Tibial artery (tissue), 4 donors: ENCODE data around the gene ZNF609.
"Not testable (repeated sequence)": the region's sequence is repeated elsewhere in the genome, so short reads cannot be mapped to it uniquely, and the experiment has no call there.

Experiments used
- DNase-seq, 2 donors: peaks; one replicate each; pipeline ENCODE4 v3.0.0-alpha.2; 2019
- H3K27ac ChIP-seq, 2 donors: fragments of 200-600 bp; sonication (generic) in 1 of 2; 1 replicate in 1 of 2; 2 replicates in 1 of 2; pipeline ENCODE4 v1.5.1; 2018 to 2019; ENCODE audit warnings: mild to moderate bottlenecking in 1 of 2
- H3K27me3 ChIP-seq, 2 donors: fragments of 200-600 bp; sonication (generic) in 1 of 2; one replicate each; pipeline versions ENCODE4 v1.5.1 to v1.6.0; 2016 to 2019
- H3K36me3 ChIP-seq, 3 donors: fragments of 200-600 bp; sonication (generic) in 2 of 3; one replicate each; pipeline ENCODE4 v1.5.1; 2016 to 2019; ENCODE audit warnings: mild to moderate bottlenecking in 2 of 3
- H3K4me1 ChIP-seq, 4 donors: fragments of 200-600 bp; sonication (generic) in 2 of 4; 1 replicate in 3 of 4; 2 replicates in 1 of 4; pipeline ENCODE4 v1.5.1; 2016 to 2019
- H3K4me3 ChIP-seq, 2 donors: fragments of 200-600 bp; sonication (generic) in 1 of 2; 1 replicate in 1 of 2; 2 replicates in 1 of 2; pipeline ENCODE4 v1.5.1; 2018 to 2019; ENCODE audit warnings: mild to moderate bottlenecking in 2 of 2
- H3K9me3 ChIP-seq, 3 donors: fragments of 200-600 bp; sonication (generic) in 1 of 3; one replicate each; pipeline ENCODE4 v1.5.1; 2016 to 2019
- intact Hi-C: fragments of 100-400 bp; cut with DNase I; formaldehyde crosslinking; loops from one replicate; pipeline ENCODE4 v1.15.0; 2023; ENCODE audit warnings: low total_unique reads
- TF ChIP-seq, protein P1 (sequence below), 2 experiments: fragments of 200-600 bp in 1 of 2; fragments of 450-650 bp in 1 of 2; IDR thresholded peaks; one replicate each; pipeline ENCODE4 v1.5.1; 2017 to 2019; ENCODE audit warnings: antibody characterized with exemption in 2 of 2, mild to moderate bottlenecking in 1 of 2, moderate library complexity in 1 of 2

Gene ZNF609

DNA sequence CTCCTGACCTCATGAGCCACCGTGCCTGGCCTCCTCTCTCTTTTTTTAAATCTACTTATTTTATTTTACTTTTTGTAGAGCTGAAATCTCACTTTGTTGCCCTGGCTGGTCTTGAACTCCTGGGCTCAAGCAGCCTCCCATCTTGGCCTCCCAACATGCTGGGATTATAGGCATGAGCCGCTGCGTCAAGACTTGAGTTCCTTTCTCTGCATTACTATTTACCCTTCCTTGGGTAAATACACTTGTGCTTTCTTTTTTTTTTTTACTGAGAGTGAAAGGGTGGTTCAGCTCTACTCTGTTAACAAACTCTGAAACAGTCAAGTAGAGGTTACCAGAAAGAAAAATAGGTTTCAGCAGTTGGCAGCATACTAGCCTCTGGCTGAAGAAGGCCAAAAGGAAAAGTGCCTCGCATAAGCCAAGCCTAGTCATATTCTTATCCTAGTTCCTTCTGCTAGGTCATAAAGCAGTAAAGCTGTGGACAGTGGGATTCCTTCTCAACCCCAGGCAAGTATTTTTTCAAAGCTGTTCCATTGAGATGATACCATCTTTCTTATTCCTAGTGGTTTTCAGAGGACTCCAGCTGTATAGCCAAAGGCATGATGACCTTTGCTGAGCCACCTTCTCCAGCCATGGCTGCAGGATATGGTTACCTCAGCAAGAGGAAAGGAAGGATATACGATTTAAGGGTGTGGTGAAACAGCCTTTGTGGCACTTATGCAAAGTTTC, 179.9 kb downstream of the ZNF609 start:
- no peaks in the 10 kb centered on the region for H3K36me3 ChIP-seq
- DNase-seq: no peak
- H3K27me3 ChIP-seq: no peaks in the 10 kb centered on the region
- TF ChIP-seq, protein P1, sequence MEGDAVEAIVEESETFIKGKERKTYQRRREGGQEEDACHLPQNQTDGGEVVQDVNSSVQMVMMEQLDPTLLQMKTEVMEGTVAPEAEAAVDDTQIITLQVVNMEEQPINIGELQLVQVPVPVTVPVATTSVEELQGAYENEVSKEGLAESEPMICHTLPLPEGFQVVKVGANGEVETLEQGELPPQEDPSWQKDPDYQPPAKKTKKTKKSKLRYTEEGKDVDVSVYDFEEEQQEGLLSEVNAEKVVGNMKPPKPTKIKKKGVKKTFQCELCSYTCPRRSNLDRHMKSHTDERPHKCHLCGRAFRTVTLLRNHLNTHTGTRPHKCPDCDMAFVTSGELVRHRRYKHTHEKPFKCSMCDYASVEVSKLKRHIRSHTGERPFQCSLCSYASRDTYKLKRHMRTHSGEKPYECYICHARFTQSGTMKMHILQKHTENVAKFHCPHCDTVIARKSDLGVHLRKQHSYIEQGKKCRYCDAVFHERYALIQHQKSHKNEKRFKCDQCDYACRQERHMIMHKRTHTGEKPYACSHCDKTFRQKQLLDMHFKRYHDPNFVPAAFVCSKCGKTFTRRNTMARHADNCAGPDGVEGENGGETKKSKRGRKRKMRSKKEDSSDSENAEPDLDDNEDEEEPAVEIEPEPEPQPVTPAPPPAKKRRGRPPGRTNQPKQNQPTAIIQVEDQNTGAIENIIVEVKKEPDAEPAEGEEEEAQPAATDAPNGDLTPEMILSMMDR (IDR thresholded peaks at IDR 0.05): no peak
- H3K9me3 ChIP-seq: no peaks in the 10 kb centered on the region
- no peak overlapping the region for H3K27ac ChIP-seq
- H3K4me1 ChIP-seq: peaks cover 0 to 28% (median 10%) of the 10 kb centered on the region in 4 donors
- H3K4me3 ChIP-seq: no peak overlapping the region
- intact Hi-C loops: no loop called here

DNA sequence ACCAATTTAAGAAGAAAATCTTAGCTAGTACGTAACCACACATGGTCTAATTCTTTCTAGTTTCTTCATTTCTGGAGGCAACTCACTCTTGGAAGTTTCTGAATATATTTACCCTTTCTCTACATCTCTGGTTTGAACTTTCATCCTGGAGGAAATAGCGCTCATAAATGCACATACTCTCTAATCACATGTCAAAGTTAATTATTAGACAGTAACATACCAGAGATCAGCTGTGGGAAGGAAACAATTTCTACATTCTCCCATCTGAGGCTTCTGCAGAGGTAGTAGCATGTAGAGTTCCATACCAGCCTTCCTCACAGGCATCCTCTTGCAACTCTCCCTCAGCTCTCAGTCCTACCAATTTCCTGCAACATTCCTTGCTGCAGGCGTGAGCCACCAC, 182.5 kb downstream of the ZNF609 start:
- intact Hi-C loops: no loop called here
- no peaks in the 10 kb centered on the region for H3K27me3 ChIP-seq
- no peaks in the 10 kb centered on the region for H3K36me3 ChIP-seq
- no peak for DNase-seq
- H3K4me1 ChIP-seq: peaks cover 0 to 19% (median 7%) of the 10 kb centered on the region in 4 donors
- no peak overlapping the region for H3K27ac ChIP-seq
- no peaks in the 10 kb centered on the region for H3K9me3 ChIP-seq
- TF ChIP-seq, protein P1 (IDR thresholded peaks at IDR 0.05): no peak
- H3K4me3 ChIP-seq: no peak overlapping the region

DNA sequence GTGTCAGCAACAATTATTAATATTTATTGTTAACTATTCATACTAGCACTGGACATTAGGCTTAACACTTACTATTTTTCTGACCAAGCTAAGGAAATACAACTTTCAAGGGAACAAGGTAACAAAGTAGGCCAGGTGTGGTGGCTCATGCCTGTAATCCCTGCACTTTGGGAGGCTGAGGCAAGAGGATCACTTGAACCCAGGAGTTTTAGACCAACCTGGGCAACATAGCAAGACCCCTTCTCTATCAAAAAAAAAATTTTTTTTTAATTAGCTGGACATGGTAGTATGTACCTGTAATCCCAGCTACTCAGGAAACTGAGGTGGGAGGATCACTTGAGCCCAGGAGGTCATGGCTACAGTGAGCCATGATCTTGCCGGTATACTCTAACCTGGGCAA, 183.3 kb downstream of the ZNF609 start:
- TF ChIP-seq, protein P1 (IDR thresholded peaks at IDR 0.05): no peak
- H3K27me3 ChIP-seq: no peaks in the 10 kb centered on the region
- H3K4me3 ChIP-seq: no peak overlapping the region
- no peak overlapping the region for H3K27ac ChIP-seq
- DNase-seq: no peak
- peaks cover 0 to 19% (median 7%) of the 10 kb centered on the region in 4 donors for H3K4me1 ChIP-seq
- no peaks in the 10 kb centered on the region for H3K36me3 ChIP-seq
- H3K9me3 ChIP-seq: no peaks in the 10 kb centered on the region
- intact Hi-C loops: no loop called here

DNA sequence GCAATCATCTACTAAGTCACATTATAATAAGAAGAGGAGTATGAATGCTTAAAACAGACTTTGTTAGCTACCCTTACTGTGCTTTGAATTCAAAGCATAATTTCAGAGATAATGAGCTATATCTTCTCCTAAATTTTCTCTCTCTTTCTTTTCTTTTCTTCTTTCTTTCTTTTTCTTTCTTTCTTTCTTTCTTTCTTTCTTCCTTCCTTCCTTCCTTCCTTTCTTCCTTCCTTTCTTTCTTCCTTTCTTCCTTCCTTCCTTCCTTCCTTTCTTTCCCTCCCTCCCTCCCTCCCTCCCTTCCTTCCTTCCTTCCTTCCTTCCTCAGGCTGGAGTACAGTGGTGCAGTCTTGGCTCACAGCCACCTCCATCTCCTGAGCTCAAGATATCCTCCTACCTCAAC, 184.4 kb downstream of the ZNF609 start:
- H3K27me3 ChIP-seq, H3K4me3 ChIP-seq, H3K9me3 ChIP-seq, DNase-seq, H3K27ac ChIP-seq, intact Hi-C loops, H3K36me3 ChIP-seq: not testable (repeated sequence)
- peaks cover 0 to 12% (median 6%) of the 10 kb centered on the region in 4 donors for H3K4me1 ChIP-seq

DNA sequence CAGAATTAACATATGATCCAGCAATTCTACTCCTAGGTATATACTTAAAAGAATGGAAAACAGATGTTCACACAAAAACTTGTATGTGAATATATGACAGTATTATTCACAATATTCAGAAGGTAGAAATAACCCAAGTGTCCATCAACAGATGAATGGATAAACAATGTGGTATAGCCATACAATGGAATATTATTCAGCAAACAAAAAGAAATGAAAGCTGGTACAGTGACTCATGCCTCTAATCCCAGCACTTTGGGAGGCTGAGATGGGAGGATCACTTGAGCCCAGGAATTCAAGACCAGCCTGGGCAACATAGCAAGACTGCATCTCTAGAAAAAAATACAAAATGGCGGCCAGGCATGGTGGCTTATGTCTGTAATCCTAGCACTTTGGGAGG, 185.6 kb downstream of the ZNF609 start:
- intact Hi-C loops: no loop called here
- H3K27me3 ChIP-seq: no peaks in the 10 kb centered on the region
- TF ChIP-seq, protein P1 (IDR thresholded peaks at IDR 0.05): no peak
- H3K4me1 ChIP-seq: peaks cover 0 to under 1% (median 0%) of the 10 kb centered on the region in 4 donors
- H3K36me3 ChIP-seq: no peaks in the 10 kb centered on the region
- no peak for DNase-seq
- H3K4me3 ChIP-seq: no peak overlapping the region
- H3K9me3 ChIP-seq: no peaks in the 10 kb centered on the region
- no peak overlapping the region for H3K27ac ChIP-seq

DNA sequence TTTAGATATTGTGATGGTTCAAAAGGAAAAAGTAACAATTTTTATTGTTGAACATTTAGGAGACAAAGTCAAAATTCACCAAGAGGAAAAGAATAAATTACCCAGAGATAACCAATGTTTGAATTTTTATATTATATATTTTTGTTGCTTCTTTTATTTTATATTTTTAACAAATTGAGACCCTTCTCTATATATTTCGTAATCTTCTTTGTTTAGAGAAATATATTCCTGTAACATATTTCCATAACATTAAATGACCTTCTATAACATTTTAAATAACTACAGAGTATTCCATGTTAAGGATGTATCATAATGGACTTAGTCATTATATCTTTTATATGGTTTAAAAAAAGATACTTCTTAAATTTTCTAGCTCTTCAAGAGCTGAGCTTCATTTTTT, 187.0 kb downstream of the ZNF609 start:
- TF ChIP-seq, protein P1 (IDR thresholded peaks at IDR 0.05): no peak
- Histone ChIP-seq H3K4me3 (no peak overlapping the region), H3K9me3 (no peaks in the 10 kb centered on the region), H3K27me3 (no peaks in the 10 kb centered on the region), H3K4me1 (no peaks in the 10 kb centered on the region), H3K36me3 (no peaks in the 10 kb centered on the region), H3K27ac (no peak overlapping the region)
- no peak for DNase-seq
- intact Hi-C loops: no loop called here
